ENCODE data around the gene NYAP2. TPM values are rescaled to one million over a fixed set of nuclear protein-coding genes. Genes with fewer than 3 reads are reported as not detected.

The NYAP2 gene
- total RNA-seq, 1 experiment from 2014 or later, result not detected

GRCh38 chr2:225615514-225615913 is 216.0 kb downstream of the NYAP2 start (continued):
- TF ChIP-seq POLR2A (IDR thresholded peaks at IDR 0.05; ENCODE audit: borderline replicate concordance, extremely low read depth, insufficient read depth, insufficient read length) (no peak), SP1 (IDR thresholded peaks at IDR 0.05; ENCODE audit: low read depth) (no peak), SRF (IDR thresholded peaks at IDR 0.05; ENCODE audit: low read depth) (no peak), CBX3 (IDR thresholded peaks at IDR 0.05; ENCODE audit: low read depth) (no peak), YY1 (IDR thresholded peaks at IDR 0.05; ENCODE audit: extremely low read depth, insufficient replicate concordance, low read depth, low read length) (no peak)

GRCh38 chr2:225616372-225616771 is 216.9 kb downstream of the NYAP2 start:
- Histone ChIP-seq H3K27ac (ENCODE audit: low read depth, low read length) (no peak overlapping the region), H3K4me2 (ENCODE audit: low read length) (no peak overlapping the region), H3K9me3 (ENCODE audit: control insufficient read depth in 1 of 2, insufficient read depth in 1 of 2, low read depth in 1 of 2, low read length in 2 of 2) (no peaks in the 10 kb centered on the region), H3K4me3 (replicated peaks in 1 of 2; ENCODE audit: low read depth in 1 of 2, low read length in 2 of 2) (no peak overlapping the region), H3K27me3 (ENCODE audit: insufficient read depth, low read length) (no peaks in the 10 kb centered on the region), H3K9me2 (ENCODE audit: insufficient read depth) (no peaks in the 10 kb centered on the region), H3K36me3 (ENCODE audit: control insufficient read depth in 1 of 2, insufficient read depth in 2 of 2, low read length in 2 of 2) (no peaks in the 10 kb centered on the region), H4K20me1 (ENCODE audit: insufficient read depth) (no peaks in the 10 kb centered on the region), H3K4me1 (ENCODE audit: control insufficient read depth in 1 of 2, insufficient read depth in 2 of 2, low read length in 2 of 2) (no peaks in the 10 kb centered on the region), H3K9ac (ENCODE audit: low read length) (no peak overlapping the region), H3K79me2 (ENCODE audit: insufficient read depth, low read length) (no peaks in the 10 kb centered on the region), H2AFZ (ENCODE audit: low read depth, low read length, poor library complexity, severe bottlenecking) (no peak overlapping the region)
- ATAC-seq (no peak), DNase-seq (ENCODE audit: low read depth, low spot score) (no peak)
- RAD21 ChIA-PET (ENCODE audit: low non-redundant PET in 1 of 2, low total read pairs in 2 of 2, uncharacterized antibody in 2 of 2, unreplicated experiment in 2 of 2), result no interaction called here
- intact Hi-C loops (cut with micrococcal nuclease), result no loop called here
- TF ChIP-seq CEBPB (IDR thresholded peaks at IDR 0.05; ENCODE audit: low read depth), result no peak
- CTCF ChIA-PET, result no interaction called here
- POLR2A ChIA-PET, result no interaction called here
- no TSS peak for BruUV-seq (replicated peaks)

GRCh38 chr2:225616848-225617247 is 217.3 kb downstream of the NYAP2 start:
- Histone ChIP-seq H3K9ac (ENCODE audit: low read length) (no peak overlapping the region), H3K4me2 (ENCODE audit: low read length) (no peak overlapping the region), H3K4me1 (ENCODE audit: control insufficient read depth in 1 of 2, insufficient read depth in 2 of 2, low read length in 2 of 2) (no peaks in the 10 kb centered on the region), H4K20me1 (ENCODE audit: insufficient read depth) (no peaks in the 10 kb centered on the region), H3K4me3 (replicated peaks in 1 of 2; ENCODE audit: low read depth in 1 of 2, low read length in 2 of 2) (no peak overlapping the region), H3K36me3 (ENCODE audit: control insufficient read depth in 1 of 2, insufficient read depth in 2 of 2, low read length in 2 of 2) (no peaks in the 10 kb centered on the region), H3K79me2 (ENCODE audit: insufficient read depth, low read length) (no peaks in the 10 kb centered on the region), H3K27ac (ENCODE audit: low read depth, low read length) (no peak overlapping the region), H2AFZ (ENCODE audit: low read depth, low read length, poor library complexity, severe bottlenecking) (no peak overlapping the region), H3K27me3 (ENCODE audit: insufficient read depth, low read length) (no peaks in the 10 kb centered on the region), H3K9me2 (ENCODE audit: insufficient read depth) (no peaks in the 10 kb centered on the region), H3K9me3 (ENCODE audit: control insufficient read depth in 1 of 2, insufficient read depth in 1 of 2, low read depth in 1 of 2, low read length in 2 of 2) (no peaks in the 10 kb centered on the region)
- BruUV-seq (replicated peaks), result no TSS peak
- ChIA-PET POLR2A (no interaction called here), RAD21 (ENCODE audit: low non-redundant PET in 1 of 2, low total read pairs in 2 of 2, uncharacterized antibody in 2 of 2, unreplicated experiment in 2 of 2) (no interaction called here), CTCF (no interaction called here)
- no peak for DNase-seq (ENCODE audit: low read depth, low spot score)
- ATAC-seq, result no peak
- intact Hi-C loops (cut with micrococcal nuclease), result no loop called here
- no peak for TF ChIP-seq SRF (IDR thresholded peaks at IDR 0.05; ENCODE audit: low read depth)
- TF ChIP-seq POLR2AphosphoS5 (IDR thresholded peaks at IDR 0.05; ENCODE audit: low read depth, low read length), result no peak
- no peak for TF ChIP-seq RAD21 (IDR thresholded peaks at IDR 0.05; ENCODE audit: low read depth)
- TF ChIP-seq TCF7L2 (IDR thresholded peaks at IDR 0.05; ENCODE audit: borderline replicate concordance, extremely low read depth, insufficient read depth, insufficient read length), result no peak
- no peak for TF ChIP-seq ZBTB33 (IDR thresholded peaks at IDR 0.05; ENCODE audit: extremely low read depth, insufficient replicate concordance, low read length)
- TF ChIP-seq SP1 (IDR thresholded peaks at IDR 0.05; ENCODE audit: low read depth), result no peak
- TF ChIP-seq CBX3 (IDR thresholded peaks at IDR 0.05; ENCODE audit: low read depth), result no peak
- TF ChIP-seq CEBPB (IDR thresholded peaks at IDR 0.05; ENCODE audit: low read depth), result no peak
- no peak for TF ChIP-seq REST (IDR thresholded peaks at IDR 0.05; ENCODE audit: low read depth)
- TF ChIP-seq ZFX (IDR thresholded peaks at IDR 0.05), result no peak

All from HCT116 (cell line).